Neural progenitor cell (in vitro differentiated cells): ENCODE results near the gene HELZ2.

ENCODE experiments used
- EZH2 ChIP-seq: fragments of 200-600 bp; sonication (generic); IDR thresholded peaks from 2 replicates; pipeline ENCODE4 v1.6.1; 2017; ENCODE audit warnings: antibody characterized with exemption, mild to moderate bottlenecking, moderate library complexity
- TF ChIP-seq, protein P1 (sequence below): fragments of 200-600 bp; sonication (generic); IDR thresholded peaks from 2 replicates; pipeline ENCODE4 v1.5.1; 2017; ENCODE audit warnings: antibody characterized with exemption, mild to moderate bottlenecking

DNA sequence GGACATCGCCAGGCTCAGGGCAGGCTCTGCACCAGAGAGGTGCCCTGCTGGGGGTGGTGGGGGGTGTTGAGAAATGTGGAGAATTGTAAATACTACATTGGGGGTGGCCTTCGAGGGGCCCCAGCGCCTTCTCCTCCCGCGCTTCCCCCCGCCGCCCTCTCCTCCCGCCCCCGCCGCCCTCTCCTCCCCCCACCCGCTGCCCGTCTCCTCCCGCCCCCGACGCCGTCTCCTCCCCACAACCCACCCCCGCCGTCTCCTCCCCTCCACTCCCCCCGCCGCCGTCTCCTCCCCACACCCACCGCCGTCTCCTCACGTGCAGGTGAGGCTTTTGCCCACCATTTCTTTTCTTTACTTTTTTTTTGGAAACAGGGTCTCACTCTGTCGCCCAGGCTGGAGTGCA is 25.0 kb downstream of the HELZ2 start:
- TF ChIP-seq, protein P1, sequence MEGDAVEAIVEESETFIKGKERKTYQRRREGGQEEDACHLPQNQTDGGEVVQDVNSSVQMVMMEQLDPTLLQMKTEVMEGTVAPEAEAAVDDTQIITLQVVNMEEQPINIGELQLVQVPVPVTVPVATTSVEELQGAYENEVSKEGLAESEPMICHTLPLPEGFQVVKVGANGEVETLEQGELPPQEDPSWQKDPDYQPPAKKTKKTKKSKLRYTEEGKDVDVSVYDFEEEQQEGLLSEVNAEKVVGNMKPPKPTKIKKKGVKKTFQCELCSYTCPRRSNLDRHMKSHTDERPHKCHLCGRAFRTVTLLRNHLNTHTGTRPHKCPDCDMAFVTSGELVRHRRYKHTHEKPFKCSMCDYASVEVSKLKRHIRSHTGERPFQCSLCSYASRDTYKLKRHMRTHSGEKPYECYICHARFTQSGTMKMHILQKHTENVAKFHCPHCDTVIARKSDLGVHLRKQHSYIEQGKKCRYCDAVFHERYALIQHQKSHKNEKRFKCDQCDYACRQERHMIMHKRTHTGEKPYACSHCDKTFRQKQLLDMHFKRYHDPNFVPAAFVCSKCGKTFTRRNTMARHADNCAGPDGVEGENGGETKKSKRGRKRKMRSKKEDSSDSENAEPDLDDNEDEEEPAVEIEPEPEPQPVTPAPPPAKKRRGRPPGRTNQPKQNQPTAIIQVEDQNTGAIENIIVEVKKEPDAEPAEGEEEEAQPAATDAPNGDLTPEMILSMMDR, result no peak
- no peak for TF ChIP-seq EZH2
